GM23338 (cell line): ENCODE data around the gene TAP1. TPM values are rescaled to one million over a fixed set of nuclear protein-coding genes. Genes with fewer than 3 reads are reported as not detected.

Experiments
- ATAC-seq: fragments of 200-7000 bp; cut with Tn5 transposase; 3 replicates; pipeline ENCODE4 v1.9.1; 2020
- DNase-seq: peaks from one replicate; pipeline ENCODE4 v3.0.0-alpha.2; 2015; ENCODE audit warnings: low spot score
- H2AFZ ChIP-seq: fragments of 200-600 bp; sonication (generic); 2 replicates; pipeline ENCODE4 v1.8.0; 2016; ENCODE audit warnings: antibody characterized with exemption, mild to moderate bottlenecking, moderate library complexity
- H3F3A ChIP-seq: fragments of 200-600 bp; sonication (generic); replicated peaks from 2 replicates; pipeline ENCODE4 v1.8.0; 2017; ENCODE audit warnings: antibody characterized with exemption, mixed run types, low read depth
- H3K27ac ChIP-seq: fragments of 200-600 bp; sonication (generic); 2 replicates; pipeline ENCODE4 v1.6.1; 2016; ENCODE audit warnings: low read depth
- H3K27me3 ChIP-seq: fragments of 200-600 bp; sonication (generic); 2 replicates; pipeline ENCODE4 v1.8.0; 2016; ENCODE audit warnings: mild to moderate bottlenecking, mixed run types, moderate library complexity; ENCODE audit not compliant: insufficient read depth
- H3K36me3 ChIP-seq: fragments of 200-600 bp; sonication (generic); 2 replicates; pipeline ENCODE4 v1.8.0; 2016; ENCODE audit warnings: mild to moderate bottlenecking; ENCODE audit not compliant: insufficient read depth
- H3K4me1 ChIP-seq: fragments of 200-600 bp; sonication (generic); 2 replicates; pipeline ENCODE4 v1.8.0; 2016; ENCODE audit warnings: mild to moderate bottlenecking, moderate library complexity; ENCODE audit not compliant: insufficient read depth
- H3K4me2 ChIP-seq: fragments of 200-600 bp; sonication (generic); 2 replicates; pipeline ENCODE4 v1.7.1; 2017; ENCODE audit warnings: mixed run types
- H3K4me3 ChIP-seq: fragments of 200-600 bp; sonication (generic); 2 replicates; pipeline ENCODE4 v1.6.1; 2016; ENCODE audit warnings: mixed run types
- H3K79me2 ChIP-seq: fragments of 200-600 bp; sonication (generic); replicated peaks from 2 replicates; pipeline ENCODE4 v1.8.0; 2017; ENCODE audit warnings: mild to moderate bottlenecking; ENCODE audit not compliant: insufficient read depth
- H3K9me2 ChIP-seq: fragments of 200-600 bp; sonication (generic); 2 replicates; pipeline ENCODE4 v1.8.0; 2017; ENCODE audit not compliant: insufficient read depth
- H4K20me1 ChIP-seq: fragments of 200-600 bp; sonication (generic); replicated peaks from 2 replicates; pipeline ENCODE4 v1.8.0; 2017; ENCODE audit warnings: mild to moderate bottlenecking; ENCODE audit not compliant: insufficient read depth
- H3K27ac Mint-ChIP-seq: 2 replicates; pipeline ENCODE4 v1.8.0; 2020; ENCODE audit warnings: inconsistent platforms, mild to moderate bottlenecking, moderate library complexity, mixed read lengths
- H3K27me3 Mint-ChIP-seq: 3 replicates; pipeline ENCODE4 v1.8.0; 2022; ENCODE audit warnings: low read depth, mild to moderate bottlenecking, moderate library complexity, mixed read lengths, inconsistent platforms; ENCODE audit not compliant: insufficient read depth, poor library complexity
- H3K36me3 Mint-ChIP-seq: 3 replicates; pipeline ENCODE4 v1.8.0; 2021; ENCODE audit warnings: low read depth, mild to moderate bottlenecking, inconsistent platforms, moderate library complexity, mixed read lengths
- H3K4me1 Mint-ChIP-seq: 3 replicates; pipeline ENCODE4 v1.8.0; 2020; ENCODE audit warnings: mild to moderate bottlenecking, inconsistent platforms, mixed read lengths
- H3K4me3 Mint-ChIP-seq: 3 replicates; pipeline ENCODE4 v1.8.0; 2021; ENCODE audit warnings: moderate library complexity, mild to moderate bottlenecking, inconsistent platforms, mixed read lengths
- H3K9me3 Mint-ChIP-seq: 3 replicates; pipeline ENCODE4 v1.8.0; 2020; ENCODE audit warnings: moderate library complexity, mild to moderate bottlenecking, inconsistent platforms, mixed read lengths
- CREB1 ChIP-seq: fragments of 250-450 bp; sonication (Bioruptor Pico); IDR thresholded peaks from 2 replicates; pipeline ENCODE4 v1.5.0; 2020; ENCODE audit warnings: low read depth, mild to moderate bottlenecking, moderate library complexity
- EZH2 ChIP-seq: fragments of 200-600 bp; sonication (generic); IDR thresholded peaks from one replicate; pipeline ENCODE4 v1.8.0; 2017; ENCODE audit warnings: antibody characterized with exemption, mild to moderate bottlenecking, low read depth; ENCODE audit not compliant: unreplicated experiment
- EZH2phosphoT487 ChIP-seq: fragments of 200-600 bp; sonication (generic); IDR thresholded peaks from one replicate; pipeline ENCODE4 v1.8.1; 2018; ENCODE audit warnings: antibody characterized with exemption; ENCODE audit not compliant: unreplicated experiment
- JUNB ChIP-seq: IDR thresholded peaks from one replicate; pipeline ENCODE4 v1.6.1; 2016; ENCODE audit warnings: antibody characterized with exemption; ENCODE audit not compliant: unreplicated experiment
- NANOG ChIP-seq: IDR thresholded peaks from 2 replicates; pipeline ENCODE4 v1.6.1; 2016; ENCODE audit warnings: antibody characterized with exemption, borderline replicate concordance
- POLR2AphosphoS5 ChIP-seq: IDR thresholded peaks from 2 replicates; pipeline ENCODE4 v1.6.1; 2016; ENCODE audit warnings: antibody characterized with exemption, low read depth
- STAT1 ChIP-seq: IDR thresholded peaks from one replicate; pipeline ENCODE4 v1.6.1; 2016; ENCODE audit warnings: antibody characterized with exemption; ENCODE audit not compliant: unreplicated experiment
- ZNF114 ChIP-seq: fragments of 250-450 bp; sonication (Bioruptor Pico); IDR thresholded peaks from 2 replicates; pipeline ENCODE4 v1.5.0; 2020; ENCODE audit warnings: mild to moderate bottlenecking, moderate library complexity
- ZNF331 ChIP-seq: fragments of 250-450 bp; sonication (Bioruptor Pico); IDR thresholded peaks from 2 replicates; pipeline ENCODE4 v1.5.0; 2020; ENCODE audit warnings: low read depth, mild to moderate bottlenecking, moderate library complexity
- polyA plus RNA-seq: library from polyadenylated mRNA; unstranded; fragments of >200 nt; fragmentation: Nextera tagmentation; extraction: Ambion mirVana; gene quantifications from 2 replicates; pipeline ENCODE4 v1.2.1, GENCODE V29; 2016
- total RNA-seq: library from RNA; depleted of rRNA; stranded (reverse); fragments of >200 nt; shearing (Covaris generic); gene quantifications from 2 replicates; pipeline ENCODE4 v1.2.3, GENCODE V29; 2014
- TF ChIP-seq, protein P1 (sequence below): IDR thresholded peaks from 2 replicates; pipeline ENCODE4 v1.6.1; 2016; ENCODE audit warnings: antibody characterized with exemption
- TF ChIP-seq, protein P2 (sequence below): IDR thresholded peaks from one replicate; pipeline ENCODE4 v1.6.1; 2018; ENCODE audit warnings: antibody characterized with exemption; ENCODE audit not compliant: unreplicated experiment
- TF ChIP-seq, protein P3 (sequence below), 2 experiments: fragments of 200-600 bp in 1 of 2; sonication (generic) in 1 of 2; conservative IDR thresholded peaks; 2 replicates each; pipeline versions ENCODE4 v1.5.1 to v1.6.1; 2016 to 2017; ENCODE audit warnings: antibody characterized with exemption in 2 of 2, low read depth in 2 of 2, mild to moderate bottlenecking in 2 of 2, moderate library complexity in 1 of 2

TAP1 gene
- total and polyA plus RNA-seq, 2 experiments from 2014 or later = 13.8 to 22.0 TPM

DNA sequence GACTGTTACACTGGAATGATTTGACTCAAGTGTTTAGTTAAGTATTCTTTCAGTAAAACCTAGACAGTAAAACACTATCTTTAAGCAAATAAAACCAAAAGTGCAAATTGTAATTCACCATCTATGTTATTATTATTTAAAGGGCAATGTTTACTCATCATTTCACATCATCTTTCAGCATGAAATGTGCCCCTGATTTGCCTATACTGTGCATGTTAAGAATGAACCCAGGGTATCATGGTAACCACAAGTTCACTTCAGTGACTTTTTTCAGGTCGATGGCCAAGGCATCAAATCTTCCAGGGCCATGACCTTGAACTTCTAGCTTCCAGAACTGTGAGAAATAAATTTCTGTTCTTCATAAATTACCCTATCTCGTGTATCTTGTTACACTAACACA lies 34.6 kb downstream of the TAP1 start (continued):
- TF ChIP-seq STAT1 (no peak), JUNB (no peak), ZNF331 (CRISPR knock-in tag) (no peak)

DNA sequence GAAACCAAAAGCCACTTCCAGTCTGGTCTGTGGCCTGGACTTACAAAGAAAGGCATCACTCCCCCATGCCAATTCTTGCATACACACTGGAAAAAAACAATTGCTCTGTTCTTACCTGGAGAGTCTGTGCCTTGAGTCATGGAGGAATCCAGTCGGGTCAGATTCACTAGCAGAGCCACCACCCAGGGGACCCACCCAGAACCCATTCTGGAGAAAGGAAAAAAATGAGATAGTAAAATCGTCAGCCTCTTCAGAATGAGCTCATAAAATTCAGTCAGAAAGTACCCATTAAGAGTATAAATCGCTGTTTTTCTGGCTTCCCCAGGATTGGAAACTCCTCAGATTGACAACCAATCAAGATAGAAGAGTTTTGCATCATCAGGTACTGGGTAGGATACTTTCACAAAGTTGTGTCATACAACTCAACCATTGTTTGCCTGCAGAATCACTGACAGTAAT lies 36.7 kb downstream of the TAP1 start, which contains the start of gene HLA-DOB:
TSS of gene HLA-DOB (minus strand) at position 257 of the 459 bp plus-strand sequence. CDS start at position 206, 51 bp downstream.
- Mint-ChIP-seq H3K4me3 (no peak within 1 kb of the TSS), H3K4me1 (no peaks in the 10 kb centered on the region), H3K27me3 (peaks cover 2% of the 10 kb centered on the region), H3K36me3 (no peaks in the 10 kb centered on the region), H3K27ac (no peak within 1 kb of the TSS), H3K9me3 (no peaks in the 10 kb centered on the region)
- H3K79me2 ChIP-seq = no peaks in the 10 kb centered on the region
- ATAC-seq (peak; percentile 65), DNase-seq (peak; percentile 52)
- H3K27ac ChIP-seq = no peak within 1 kb of the TSS
- H3K4me2 ChIP-seq = no peak within 1 kb of the TSS
- no peaks in the 10 kb centered on the region for H3K4me1 ChIP-seq
- H3K9me2 ChIP-seq = peaks cover 7% of the 10 kb centered on the region
- H3K36me3 ChIP-seq = no peaks in the 10 kb centered on the region
- H3F3A ChIP-seq = no peaks in the 10 kb centered on the region
- H3K27me3 ChIP-seq = no peaks in the 10 kb centered on the region
- TF ChIP-seq CREB1 (CRISPR knock-in tag) (0 out of 2 replicates have a peak, but pooled peaks have one; percentile 48), NANOG (no peak)
- H3K4me3 ChIP-seq = no peak within 1 kb of the TSS
- no peaks in the 10 kb centered on the region for H4K20me1 ChIP-seq
- 0 out of 2 replicates have a peak within 1 kb of the TSS, but pooled peaks have one; percentile 34 for H2AFZ ChIP-seq

DNA sequence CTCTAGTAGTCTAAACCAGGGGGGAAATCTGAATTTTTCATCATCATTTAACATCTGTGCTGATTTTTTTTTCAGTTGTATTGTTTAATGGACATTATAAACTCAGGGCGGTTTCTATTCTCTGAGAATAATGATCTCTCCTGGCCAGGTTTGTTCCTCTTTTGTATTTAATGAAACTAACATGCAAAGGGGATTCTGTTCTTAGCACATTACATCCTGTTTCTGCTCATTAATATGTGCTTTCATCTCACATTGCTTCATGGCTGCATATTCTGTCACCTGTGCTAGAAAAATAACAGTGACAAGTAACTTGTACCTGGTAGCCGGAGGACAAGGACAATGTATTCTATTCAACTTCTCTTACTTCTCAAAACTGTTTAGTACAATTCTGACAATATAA lies 37.5 kb downstream of the TAP1 start:
- H3K79me2 ChIP-seq = no peaks in the 10 kb centered on the region
- H3K4me3 ChIP-seq = no peak overlapping the region
- no peak overlapping the region for H3K27ac Mint-ChIP-seq
- H3K36me3 ChIP-seq = no peaks in the 10 kb centered on the region
- H3K4me1 Mint-ChIP-seq = no peaks in the 10 kb centered on the region
- no peaks in the 10 kb centered on the region for H3K36me3 Mint-ChIP-seq
- no peaks in the 10 kb centered on the region for H3F3A ChIP-seq
- ATAC-seq (no peak), DNase-seq (no peak)
- H2AFZ ChIP-seq = no peak overlapping the region
- H3K27ac ChIP-seq = no peak overlapping the region
- no peaks in the 10 kb centered on the region for H4K20me1 ChIP-seq
- peaks cover 2% of the 10 kb centered on the region for H3K27me3 Mint-ChIP-seq
- H3K9me3 Mint-ChIP-seq = no peaks in the 10 kb centered on the region
- H3K27me3 ChIP-seq = no peaks in the 10 kb centered on the region
- H3K9me2 ChIP-seq = peaks cover 7% of the 10 kb centered on the region
- no peak overlapping the region for H3K4me2 ChIP-seq
- H3K4me3 Mint-ChIP-seq = no peak overlapping the region
- no peaks in the 10 kb centered on the region for H3K4me1 ChIP-seq
- TF ChIP-seq, protein P1, sequence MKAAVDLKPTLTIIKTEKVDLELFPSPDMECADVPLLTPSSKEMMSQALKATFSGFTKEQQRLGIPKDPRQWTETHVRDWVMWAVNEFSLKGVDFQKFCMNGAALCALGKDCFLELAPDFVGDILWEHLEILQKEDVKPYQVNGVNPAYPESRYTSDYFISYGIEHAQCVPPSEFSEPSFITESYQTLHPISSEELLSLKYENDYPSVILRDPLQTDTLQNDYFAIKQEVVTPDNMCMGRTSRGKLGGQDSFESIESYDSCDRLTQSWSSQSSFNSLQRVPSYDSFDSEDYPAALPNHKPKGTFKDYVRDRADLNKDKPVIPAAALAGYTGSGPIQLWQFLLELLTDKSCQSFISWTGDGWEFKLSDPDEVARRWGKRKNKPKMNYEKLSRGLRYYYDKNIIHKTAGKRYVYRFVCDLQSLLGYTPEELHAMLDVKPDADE = no peak
- TF ChIP-seq ZNF114 (CRISPR knock-in tag) (no peak), POLR2AphosphoS5 (no peak), JUNB (no peak), ZNF331 (CRISPR knock-in tag) (no peak), NANOG (no peak), EZH2phosphoT487 (no peak), STAT1 (no peak), CREB1 (CRISPR knock-in tag) (no peak), EZH2 (no peak)
- TF ChIP-seq, protein P2, sequence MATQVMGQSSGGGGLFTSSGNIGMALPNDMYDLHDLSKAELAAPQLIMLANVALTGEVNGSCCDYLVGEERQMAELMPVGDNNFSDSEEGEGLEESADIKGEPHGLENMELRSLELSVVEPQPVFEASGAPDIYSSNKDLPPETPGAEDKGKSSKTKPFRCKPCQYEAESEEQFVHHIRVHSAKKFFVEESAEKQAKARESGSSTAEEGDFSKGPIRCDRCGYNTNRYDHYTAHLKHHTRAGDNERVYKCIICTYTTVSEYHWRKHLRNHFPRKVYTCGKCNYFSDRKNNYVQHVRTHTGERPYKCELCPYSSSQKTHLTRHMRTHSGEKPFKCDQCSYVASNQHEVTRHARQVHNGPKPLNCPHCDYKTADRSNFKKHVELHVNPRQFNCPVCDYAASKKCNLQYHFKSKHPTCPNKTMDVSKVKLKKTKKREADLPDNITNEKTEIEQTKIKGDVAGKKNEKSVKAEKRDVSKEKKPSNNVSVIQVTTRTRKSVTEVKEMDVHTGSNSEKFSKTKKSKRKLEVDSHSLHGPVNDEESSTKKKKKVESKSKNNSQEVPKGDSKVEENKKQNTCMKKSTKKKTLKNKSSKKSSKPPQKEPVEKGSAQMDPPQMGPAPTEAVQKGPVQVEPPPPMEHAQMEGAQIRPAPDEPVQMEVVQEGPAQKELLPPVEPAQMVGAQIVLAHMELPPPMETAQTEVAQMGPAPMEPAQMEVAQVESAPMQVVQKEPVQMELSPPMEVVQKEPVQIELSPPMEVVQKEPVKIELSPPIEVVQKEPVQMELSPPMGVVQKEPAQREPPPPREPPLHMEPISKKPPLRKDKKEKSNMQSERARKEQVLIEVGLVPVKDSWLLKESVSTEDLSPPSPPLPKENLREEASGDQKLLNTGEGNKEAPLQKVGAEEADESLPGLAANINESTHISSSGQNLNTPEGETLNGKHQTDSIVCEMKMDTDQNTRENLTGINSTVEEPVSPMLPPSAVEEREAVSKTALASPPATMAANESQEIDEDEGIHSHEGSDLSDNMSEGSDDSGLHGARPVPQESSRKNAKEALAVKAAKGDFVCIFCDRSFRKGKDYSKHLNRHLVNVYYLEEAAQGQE = no peak
- TF ChIP-seq, protein P3, sequence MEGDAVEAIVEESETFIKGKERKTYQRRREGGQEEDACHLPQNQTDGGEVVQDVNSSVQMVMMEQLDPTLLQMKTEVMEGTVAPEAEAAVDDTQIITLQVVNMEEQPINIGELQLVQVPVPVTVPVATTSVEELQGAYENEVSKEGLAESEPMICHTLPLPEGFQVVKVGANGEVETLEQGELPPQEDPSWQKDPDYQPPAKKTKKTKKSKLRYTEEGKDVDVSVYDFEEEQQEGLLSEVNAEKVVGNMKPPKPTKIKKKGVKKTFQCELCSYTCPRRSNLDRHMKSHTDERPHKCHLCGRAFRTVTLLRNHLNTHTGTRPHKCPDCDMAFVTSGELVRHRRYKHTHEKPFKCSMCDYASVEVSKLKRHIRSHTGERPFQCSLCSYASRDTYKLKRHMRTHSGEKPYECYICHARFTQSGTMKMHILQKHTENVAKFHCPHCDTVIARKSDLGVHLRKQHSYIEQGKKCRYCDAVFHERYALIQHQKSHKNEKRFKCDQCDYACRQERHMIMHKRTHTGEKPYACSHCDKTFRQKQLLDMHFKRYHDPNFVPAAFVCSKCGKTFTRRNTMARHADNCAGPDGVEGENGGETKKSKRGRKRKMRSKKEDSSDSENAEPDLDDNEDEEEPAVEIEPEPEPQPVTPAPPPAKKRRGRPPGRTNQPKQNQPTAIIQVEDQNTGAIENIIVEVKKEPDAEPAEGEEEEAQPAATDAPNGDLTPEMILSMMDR (conservative IDR thresholded peaks at IDR 0.05; ENCODE audit: low read depth in 2 of 2) = no peak
